ENCODE results near the gene SARDH. TPM values are rescaled to one million over a fixed set of nuclear protein-coding genes. Genes with fewer than 3 reads are reported as not detected.
A peak's percentile ranks its signal among the peaks of the same experiment; 100 is the strongest.

Gene SARDH
- total RNA-seq, 1 donor from 2014 or later = 5.7 TPM

GRCh38 chr9:133661846-133662540 is 76.2 kb downstream of the SARDH start:
- Histone ChIP-seq H3K4me3 (ENCODE audit: low read length in 3 of 3) (no peak overlapping the region), H3K27me3 (ENCODE audit: control insufficient read depth in 3 of 3, insufficient read depth in 3 of 3, low read length in 3 of 3) (peaks cover 33 to 69% (median 39%) of the 10 kb centered on the region in 3 donors), H3K9me3 (ENCODE audit: control insufficient read depth in 3 of 3, low read length in 3 of 3) (no peaks in the 10 kb centered on the region), H3K4me1 (ENCODE audit: control insufficient read depth in 3 of 3, insufficient read depth in 3 of 3, low read length in 3 of 3) (peaks cover 10 to 17% (median 14%) of the 10 kb centered on the region in 3 donors), H3K27ac (ENCODE audit: low read depth, low read length) (no peak overlapping the region), H3K9ac (ENCODE audit: low read depth in 1 of 3, low read length in 3 of 3) (no peak overlapping the region), H3K36me3 (ENCODE audit: control insufficient read depth in 3 of 3, insufficient read depth in 3 of 3, low read length in 3 of 3) (no peaks in the 10 kb centered on the region)

- Histone ChIP-seq H3K27me3 (ENCODE audit: control insufficient read depth in 3 of 3, insufficient read depth in 3 of 3, low read length in 3 of 3) (peaks cover 58 to 83% (median 64%) of the 10 kb centered on the region in 3 donors), H3K9me3 (ENCODE audit: control insufficient read depth in 3 of 3, low read length in 3 of 3) (no peaks in the 10 kb centered on the region), H3K4me1 (ENCODE audit: control insufficient read depth in 3 of 3, insufficient read depth in 3 of 3, low read length in 3 of 3) (peaks cover 7 to 17% (median 14%) of the 10 kb centered on the region in 3 donors), H3K4me3 (ENCODE audit: low read length in 3 of 3) (no peak overlapping the region), H3K36me3 (ENCODE audit: control insufficient read depth in 3 of 3, insufficient read depth in 3 of 3, low read length in 3 of 3) (no peaks in the 10 kb centered on the region), H3K9ac (ENCODE audit: low read depth in 1 of 3, low read length in 3 of 3) (peak overlapping the region in 1 of 3 donors; percentile 33), H3K27ac (ENCODE audit: low read depth, low read length) (no peak overlapping the region)
Measured at GRCh38 chr9:133659516-133659915, 78.6 kb downstream of the SARDH start.

- Histone ChIP-seq H3K4me3 (ENCODE audit: low read length in 3 of 3) (peak overlapping the region in 2 of 3 donors; percentile 31 to 52), H3K36me3 (ENCODE audit: control insufficient read depth in 3 of 3, insufficient read depth in 3 of 3, low read length in 3 of 3) (no peaks in the 10 kb centered on the region), H3K27ac (ENCODE audit: low read depth, low read length) (no peak overlapping the region), H3K9ac (ENCODE audit: low read depth in 1 of 3, low read length in 3 of 3) (peak overlapping the region in 1 of 3 donors; percentile 33), H3K4me1 (ENCODE audit: control insufficient read depth in 3 of 3, insufficient read depth in 3 of 3, low read length in 3 of 3) (peaks cover 7 to 17% (median 14%) of the 10 kb centered on the region in 3 donors), H3K27me3 (ENCODE audit: control insufficient read depth in 3 of 3, insufficient read depth in 3 of 3, low read length in 3 of 3) (peaks cover 63 to 80% (median 64%) of the 10 kb centered on the region in 3 donors), H3K9me3 (ENCODE audit: control insufficient read depth in 3 of 3, low read length in 3 of 3) (no peaks in the 10 kb centered on the region)
Measured at GRCh38 chr9:133658442-133659431, 79.4 kb downstream of the SARDH start.

- Histone ChIP-seq H3K9me3 (ENCODE audit: control insufficient read depth in 3 of 3, low read length in 3 of 3) (no peaks in the 10 kb centered on the region), H3K27me3 (ENCODE audit: control insufficient read depth in 3 of 3, insufficient read depth in 3 of 3, low read length in 3 of 3) (peaks cover 65 to 87% (median 76%) of the 10 kb centered on the region in 3 donors), H3K9ac (ENCODE audit: low read depth in 1 of 3, low read length in 3 of 3) (no peak overlapping the region), H3K27ac (ENCODE audit: low read depth, low read length) (no peak overlapping the region), H3K36me3 (ENCODE audit: control insufficient read depth in 3 of 3, insufficient read depth in 3 of 3, low read length in 3 of 3) (no peaks in the 10 kb centered on the region), H3K4me1 (ENCODE audit: control insufficient read depth in 3 of 3, insufficient read depth in 3 of 3, low read length in 3 of 3) (peaks cover 7 to 17% (median 14%) of the 10 kb centered on the region in 3 donors), H3K4me3 (ENCODE audit: low read length in 3 of 3) (no peak overlapping the region)
Measured at GRCh38 chr9:133657120-133657661, 81.0 kb downstream of the SARDH start.

GRCh38 chr9:133656211-133657119 is 81.7 kb downstream of the SARDH start:
- Histone ChIP-seq H3K36me3 (ENCODE audit: control insufficient read depth in 3 of 3, insufficient read depth in 3 of 3, low read length in 3 of 3) (no peaks in the 10 kb centered on the region), H3K9ac (ENCODE audit: low read depth in 1 of 3, low read length in 3 of 3) (no peak overlapping the region), H3K27me3 (ENCODE audit: control insufficient read depth in 3 of 3, insufficient read depth in 3 of 3, low read length in 3 of 3) (peaks cover 65 to 85% (median 72%) of the 10 kb centered on the region in 3 donors), H3K9me3 (ENCODE audit: control insufficient read depth in 3 of 3, low read length in 3 of 3) (no peaks in the 10 kb centered on the region), H3K27ac (ENCODE audit: low read depth, low read length) (no peak overlapping the region), H3K4me1 (ENCODE audit: control insufficient read depth in 3 of 3, insufficient read depth in 3 of 3, low read length in 3 of 3) (peaks cover 7 to 17% (median 14%) of the 10 kb centered on the region in 3 donors), H3K4me3 (ENCODE audit: low read length in 3 of 3) (no peak overlapping the region)

- no peaks in the 10 kb centered on the region for H3K9me3 ChIP-seq (ENCODE audit: control insufficient read depth in 3 of 3, low read length in 3 of 3)
- H3K4me1 ChIP-seq (ENCODE audit: control insufficient read depth in 3 of 3, insufficient read depth in 3 of 3, low read length in 3 of 3) = peaks cover 7 to 17% (median 14%) of the 10 kb centered on the region in 3 donors
- peaks cover 62 to 88% (median 74%) of the 10 kb centered on the region in 3 donors for H3K27me3 ChIP-seq (ENCODE audit: control insufficient read depth in 3 of 3, insufficient read depth in 3 of 3, low read length in 3 of 3)
- H3K27ac ChIP-seq (ENCODE audit: low read depth, low read length) = no peak overlapping the region
- H3K9ac ChIP-seq (ENCODE audit: low read depth in 1 of 3, low read length in 3 of 3) = no peak overlapping the region
- no peaks in the 10 kb centered on the region for H3K36me3 ChIP-seq (ENCODE audit: control insufficient read depth in 3 of 3, insufficient read depth in 3 of 3, low read length in 3 of 3)
- H3K4me3 ChIP-seq (ENCODE audit: low read length in 3 of 3) = no peak overlapping the region
Measured at GRCh38 chr9:133655701-133656100, 82.5 kb downstream of the SARDH start.

- peaks cover 7 to 17% (median 14%) of the 10 kb centered on the region in 3 donors for H3K4me1 ChIP-seq (ENCODE audit: control insufficient read depth in 3 of 3, insufficient read depth in 3 of 3, low read length in 3 of 3)
- H3K36me3 ChIP-seq (ENCODE audit: control insufficient read depth in 3 of 3, insufficient read depth in 3 of 3, low read length in 3 of 3) = no peaks in the 10 kb centered on the region
- H3K9ac ChIP-seq (ENCODE audit: low read depth in 1 of 3, low read length in 3 of 3) = no peak overlapping the region
- no peak overlapping the region for H3K27ac ChIP-seq (ENCODE audit: low read depth, low read length)
- no peak overlapping the region for H3K4me3 ChIP-seq (ENCODE audit: low read length in 3 of 3)
- H3K9me3 ChIP-seq (ENCODE audit: control insufficient read depth in 3 of 3, low read length in 3 of 3) = no peaks in the 10 kb centered on the region
- H3K27me3 ChIP-seq (ENCODE audit: control insufficient read depth in 3 of 3, insufficient read depth in 3 of 3, low read length in 3 of 3) = peaks cover 60 to 85% (median 67%) of the 10 kb centered on the region in 3 donors
Measured at GRCh38 chr9:133654736-133655657, 83.2 kb downstream of the SARDH start.

- Histone ChIP-seq H3K4me1 (ENCODE audit: control insufficient read depth in 3 of 3, insufficient read depth in 3 of 3, low read length in 3 of 3) (peaks cover 5 to 8% (median 7%) of the 10 kb centered on the region in 3 donors), H3K27ac (ENCODE audit: low read depth, low read length) (no peak overlapping the region), H3K36me3 (ENCODE audit: control insufficient read depth in 3 of 3, insufficient read depth in 3 of 3, low read length in 3 of 3) (no peaks in the 10 kb centered on the region), H3K9me3 (ENCODE audit: control insufficient read depth in 3 of 3, low read length in 3 of 3) (no peaks in the 10 kb centered on the region), H3K27me3 (ENCODE audit: control insufficient read depth in 3 of 3, insufficient read depth in 3 of 3, low read length in 3 of 3) (peaks cover 48 to 83% (median 61%) of the 10 kb centered on the region in 3 donors), H3K4me3 (ENCODE audit: low read length in 3 of 3) (no peak overlapping the region), H3K9ac (ENCODE audit: low read depth in 1 of 3, low read length in 3 of 3) (no peak overlapping the region)
Measured at GRCh38 chr9:133653638-133654037, 84.5 kb downstream of the SARDH start.
